ENCODE data around the gene HGFAC.

The HGFAC gene

DNA sequence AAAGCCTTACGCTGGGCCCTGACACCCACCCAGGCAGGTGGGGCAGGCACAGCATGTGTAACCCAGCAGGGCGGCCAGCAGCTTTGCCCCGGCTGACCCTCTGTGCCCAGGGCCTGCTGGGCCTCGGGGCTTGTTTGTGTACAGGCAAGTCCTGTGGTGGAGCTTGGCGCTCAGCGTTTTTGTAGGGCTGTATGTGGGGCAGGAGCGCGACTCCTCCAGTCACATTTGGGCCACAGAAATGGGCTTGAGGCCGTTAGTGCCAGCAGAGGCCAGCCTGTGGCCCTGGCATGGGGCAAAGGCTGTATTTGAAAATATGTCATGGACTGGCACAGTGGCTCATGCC, 14.7 kb upstream of the HGFAC start:
- DNase-seq: no peak

- no peak for DNase-seq
Observed at GRCh38 chr4:3427706-3428446, 13.9 kb upstream of the HGFAC start.

DNA sequence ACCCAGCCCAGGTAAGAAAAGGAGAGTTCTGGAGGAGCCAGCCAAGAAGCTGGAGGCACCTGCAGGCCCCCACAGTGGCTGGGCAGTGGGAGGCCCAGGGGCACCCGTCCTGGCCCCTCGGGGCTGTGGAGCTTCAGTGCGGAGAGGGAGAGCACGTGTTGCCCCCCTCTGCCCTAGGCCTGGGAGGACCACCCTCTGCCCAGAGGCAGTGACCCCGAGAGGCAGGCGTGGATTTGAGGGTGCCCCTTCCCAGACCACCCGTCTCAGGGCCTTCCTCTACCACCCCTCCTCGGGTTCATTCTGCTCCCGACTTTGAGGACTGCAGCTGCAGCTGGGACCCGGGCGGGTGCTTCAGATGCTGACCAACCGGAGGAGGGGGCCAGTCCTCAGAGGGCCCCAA, 12.1 kb upstream of the HGFAC start:
- no peak for DNase-seq

GRCh38 chr4:3430524-3430923, 11.2 kb upstream of the HGFAC start:
- no peak for DNase-seq

DNA sequence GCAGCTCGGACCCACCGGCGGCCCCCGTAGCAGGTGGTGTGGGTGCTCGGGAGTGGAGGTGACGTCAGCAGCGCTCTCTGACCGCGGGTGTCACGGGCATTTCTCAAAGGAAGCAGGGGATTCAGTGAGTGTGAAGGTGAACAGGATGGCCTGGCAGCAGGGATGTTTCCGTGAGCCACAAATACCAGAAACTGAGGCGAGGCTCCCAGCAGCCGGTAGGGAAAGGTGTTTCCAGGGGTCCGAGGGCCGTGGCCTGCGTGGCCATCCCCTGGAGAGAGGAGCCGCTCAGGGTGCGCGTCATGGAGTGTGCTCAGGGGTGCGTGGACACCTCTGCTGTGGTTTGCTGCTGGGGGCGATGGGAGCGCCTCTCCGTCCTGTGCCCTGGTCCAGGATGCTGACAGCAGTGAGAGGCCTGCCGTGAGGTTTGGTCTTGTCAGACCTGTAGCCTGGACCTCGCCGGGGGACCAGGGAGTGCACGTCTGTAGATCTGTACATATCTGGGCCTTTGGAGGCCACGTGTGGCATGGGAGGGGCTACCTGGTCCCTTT, 10.2 kb upstream of the HGFAC start:
- DNase-seq: no peak

DNA sequence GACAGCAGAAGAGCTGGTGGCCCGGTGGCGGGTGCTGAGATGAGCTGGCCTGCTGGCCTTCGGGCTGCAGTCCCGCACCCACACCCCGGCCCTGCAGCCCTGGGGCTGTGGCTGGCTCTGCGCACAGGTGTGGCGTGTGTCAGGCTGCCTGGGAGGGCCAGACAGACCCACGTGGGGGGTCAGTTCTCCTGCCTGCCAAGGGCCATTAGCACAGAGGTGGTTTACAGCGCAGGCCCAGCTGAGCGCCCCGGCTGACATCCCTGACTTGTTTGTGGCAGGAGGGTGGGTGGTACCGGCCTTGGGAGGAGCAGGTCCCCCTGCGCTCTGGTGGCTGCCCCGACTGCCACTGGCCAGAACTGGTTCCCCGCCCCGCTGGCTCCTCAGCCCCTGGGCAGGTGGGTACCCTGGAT, 9.4 kb upstream of the HGFAC start:
- no peak for DNase-seq

- no peak for DNase-seq
Observed at GRCh38 chr4:3433138-3433869, 8.5 kb upstream of the HGFAC start.

DNA sequence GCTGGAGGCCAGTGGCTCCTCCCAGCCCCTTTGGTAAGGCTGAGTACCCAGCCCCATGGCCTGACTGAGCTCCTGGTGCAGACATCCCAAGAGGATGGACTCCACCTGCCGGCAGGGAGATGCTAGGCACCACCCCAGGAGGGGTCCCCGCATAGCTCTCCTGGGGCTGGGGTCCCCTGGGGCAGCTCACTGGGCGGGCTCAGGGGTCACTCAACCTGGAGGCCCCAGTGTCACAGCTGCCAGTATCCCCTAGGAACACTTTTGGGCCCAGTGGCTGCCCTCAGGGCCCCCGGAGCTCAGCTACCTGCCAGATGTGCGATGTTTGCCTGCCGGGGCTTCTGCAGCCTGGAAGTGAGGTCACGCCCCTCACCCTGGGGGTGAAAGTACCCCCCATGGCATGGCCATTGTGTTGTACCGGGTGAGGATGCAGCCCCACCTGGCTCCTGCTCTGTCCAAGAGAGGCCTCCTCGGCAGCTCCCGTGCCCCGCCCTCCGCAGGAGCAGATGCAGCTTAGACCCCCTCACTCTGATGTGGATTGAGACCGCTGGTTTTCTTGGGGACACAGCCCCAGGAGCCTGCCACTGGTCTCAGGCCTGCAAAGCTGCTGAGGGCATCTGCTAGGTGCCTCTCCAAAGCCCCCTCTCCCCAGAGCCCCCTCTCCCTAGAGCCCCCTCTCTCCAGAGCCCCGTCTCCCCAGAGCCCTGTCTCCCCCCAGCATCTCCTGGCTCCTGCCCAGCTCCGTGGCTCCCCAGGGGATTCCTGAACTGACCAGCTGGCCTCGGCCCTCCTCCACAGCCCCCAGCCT, 6.7 kb upstream of the HGFAC start:
- DNase-seq: no peak

- no peak for DNase-seq
Observed at GRCh38 chr4:3435686-3435956, 6.1 kb upstream of the HGFAC start.

- DNase-seq: no peak
Observed at GRCh38 chr4:3436048-3436797, 5.5 kb upstream of the HGFAC start.

DNA sequence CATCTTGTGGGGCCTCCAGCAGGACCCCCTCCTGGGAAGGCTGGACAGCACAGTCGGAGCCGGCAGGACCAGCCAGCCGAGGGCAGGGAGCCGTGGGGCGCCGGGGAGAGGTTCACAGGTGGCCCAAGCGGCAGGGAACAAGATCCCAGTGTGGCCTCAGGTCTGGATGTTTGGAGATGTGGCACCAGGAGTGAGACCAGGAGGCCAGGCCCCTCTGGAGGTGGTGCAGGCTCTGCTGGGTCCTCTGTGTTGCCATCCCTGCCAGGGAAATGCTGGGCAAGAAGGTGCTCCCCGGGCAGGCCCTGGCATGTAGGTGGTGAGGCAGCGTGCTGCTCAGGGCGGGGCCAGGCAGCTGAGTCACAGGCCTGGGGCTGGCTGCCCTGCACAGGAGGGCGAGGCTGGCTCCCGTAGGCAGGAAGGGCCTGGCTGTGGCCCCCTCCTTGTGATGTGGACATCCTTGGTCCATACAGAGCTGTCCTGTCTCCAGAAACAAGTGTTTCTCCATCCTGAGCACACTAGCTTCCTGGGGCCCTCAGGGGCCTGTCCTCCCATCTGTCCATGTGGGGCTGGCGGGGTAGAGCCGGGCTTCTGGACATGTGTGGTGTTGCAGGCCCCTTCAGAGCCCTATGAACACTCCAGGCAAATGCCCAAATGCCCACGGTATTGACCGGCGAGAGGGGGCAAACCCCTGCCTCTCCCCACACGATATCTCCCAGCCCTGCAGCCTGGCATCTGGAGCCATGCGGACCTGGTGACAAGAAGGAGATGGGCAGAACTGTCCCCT, 4.8 kb upstream of the HGFAC start:
- no peak for DNase-seq

DNA sequence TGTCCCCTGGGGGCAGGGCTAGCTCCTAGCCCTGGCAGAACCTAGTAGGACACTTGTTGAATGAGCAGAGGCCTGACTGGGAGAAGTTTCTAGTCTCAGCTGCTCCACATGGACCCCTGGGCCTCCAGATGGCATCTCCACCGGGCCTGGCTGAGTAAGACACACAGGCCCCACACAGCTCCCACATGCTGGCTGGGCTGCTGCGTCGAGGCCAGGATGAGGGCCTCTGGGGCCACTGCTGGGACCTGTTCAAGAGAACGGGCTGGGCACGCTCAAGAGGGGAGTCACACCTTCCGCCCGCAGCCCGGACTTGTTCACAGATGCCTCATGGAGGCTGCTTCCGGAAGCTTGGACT, 4.2 kb upstream of the HGFAC start:
- DNase-seq: no peak

- no peak for DNase-seq
Observed at GRCh38 chr4:3437998-3438846, 3.5 kb upstream of the HGFAC start.

DNA sequence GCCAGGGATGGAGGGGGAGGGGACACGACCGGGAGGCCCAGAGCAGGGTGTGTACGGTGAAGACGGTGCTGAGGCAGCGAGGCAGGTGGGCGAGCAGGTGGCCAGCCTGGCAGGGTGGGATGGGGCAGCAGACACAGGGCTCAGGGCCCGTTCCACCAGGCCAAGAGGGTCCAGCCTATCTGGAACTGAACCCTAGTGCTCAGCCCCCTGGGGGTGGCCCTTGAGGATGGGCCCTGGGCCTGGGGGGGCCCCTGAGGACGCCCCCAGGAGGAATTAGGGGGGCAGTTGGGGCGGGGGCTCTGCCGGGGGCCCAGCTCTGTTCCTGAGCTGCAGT, 3.0 kb upstream of the HGFAC start:
- no peak for DNase-seq

DNA sequence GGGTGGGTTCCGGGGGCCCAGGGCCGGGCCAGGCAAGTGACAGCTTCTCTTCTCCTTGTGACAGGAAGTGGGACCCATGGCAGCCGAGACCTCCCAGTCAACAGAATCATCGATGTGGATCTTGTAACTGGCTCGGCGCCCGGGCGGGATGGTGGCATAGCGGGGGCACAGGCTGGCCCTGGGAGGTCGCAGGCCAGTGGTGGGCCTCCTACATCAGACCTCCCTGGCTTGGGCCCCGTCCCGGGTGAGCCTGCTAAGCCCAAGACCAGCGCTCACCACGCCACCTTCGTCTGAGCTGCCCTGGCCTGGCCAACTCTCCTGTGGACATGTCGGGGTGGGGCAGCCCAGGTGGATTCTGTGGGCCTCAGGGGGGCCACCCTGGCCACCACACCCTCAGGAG, 2.4 kb upstream of the HGFAC start:
- DNase-seq: no peak

DNA sequence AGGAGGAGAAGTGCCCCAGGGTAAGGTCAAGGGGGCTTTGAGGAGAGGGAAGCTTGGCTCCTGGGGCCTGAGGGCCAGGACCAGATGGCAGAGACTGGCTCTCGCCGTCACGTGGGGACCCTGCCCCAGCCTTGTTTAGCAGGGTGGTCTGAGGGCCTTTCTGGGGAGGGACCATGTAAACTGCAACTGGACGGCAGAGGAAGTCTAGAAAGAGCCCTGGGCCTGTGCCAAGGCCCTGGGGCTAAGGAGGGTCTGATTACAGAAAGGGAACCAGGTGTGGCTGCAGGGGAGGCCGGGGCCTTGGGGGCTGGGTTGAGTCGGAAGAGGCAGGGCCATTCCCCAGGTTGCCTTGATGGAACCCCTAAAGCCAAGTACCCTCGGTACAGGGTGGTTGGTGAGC, 1.8 kb upstream of the HGFAC start:
- DNase-seq: no peak

DNA sequence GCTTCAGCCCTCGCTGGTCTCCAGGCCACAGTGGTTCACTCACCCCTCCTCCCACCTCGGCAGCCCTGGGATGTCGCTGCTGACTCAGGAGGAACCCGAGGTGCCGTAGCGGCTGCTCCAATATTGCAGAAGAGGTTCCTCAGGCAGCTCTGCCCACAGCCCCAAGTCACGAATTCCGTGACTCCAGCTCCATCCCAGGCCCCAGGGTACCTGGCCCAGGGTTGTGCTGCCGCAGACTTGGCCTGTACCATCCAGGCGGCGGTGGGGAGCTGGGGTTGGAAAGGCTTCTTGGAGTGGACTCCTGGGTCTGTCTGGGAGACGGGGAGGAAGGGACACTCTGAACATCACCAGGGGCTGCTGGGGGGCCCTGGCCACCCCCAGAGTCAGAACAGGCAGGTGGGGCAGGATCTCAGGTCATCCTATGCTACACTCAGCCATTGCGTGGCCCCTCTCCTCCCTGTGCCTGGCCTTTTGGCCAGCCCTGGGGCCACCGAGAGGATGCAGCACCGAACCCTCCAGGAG, 728 bp upstream of the HGFAC start:
- DNase-seq: no peak

DNA sequence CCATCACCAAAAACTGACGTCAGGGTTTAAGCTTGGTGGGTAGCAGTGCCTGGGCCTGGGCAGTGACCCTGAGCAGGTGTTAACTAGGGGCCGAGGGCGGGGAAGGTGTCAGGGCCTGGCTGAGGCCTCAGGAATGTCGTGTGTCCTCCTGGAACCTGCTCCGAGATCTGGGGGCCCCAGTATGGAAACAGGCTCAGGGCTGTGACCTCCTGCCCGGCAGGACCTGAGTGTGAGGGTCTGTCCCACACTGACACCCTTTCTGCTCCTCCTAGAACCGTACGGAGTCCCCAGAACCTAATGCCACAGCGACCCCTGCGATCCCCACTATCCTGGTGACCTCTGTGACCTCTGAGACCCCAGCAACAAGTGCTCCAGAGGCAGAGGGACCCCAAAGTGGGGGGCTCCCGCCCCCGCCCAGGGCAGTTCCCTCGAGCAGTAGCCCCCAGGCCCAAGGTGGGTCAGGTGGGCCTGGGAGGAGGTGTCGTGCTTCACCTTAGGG, 741 bp downstream of the HGFAC start:
- DNase-seq: no peak

- DNase-seq: peak; percentile 56
Observed at GRCh38 chr4:3442959-3443749, 1.4 kb downstream of the HGFAC start.

GRCh38 chr4:3443750-3444309, 2.1 kb downstream of the HGFAC start:
- no peak for DNase-seq

All from effector CD4-positive, alpha-beta T cell (primary cell).